ENCODE data around the gene CCDC89.

The CCDC89 gene

DNA sequence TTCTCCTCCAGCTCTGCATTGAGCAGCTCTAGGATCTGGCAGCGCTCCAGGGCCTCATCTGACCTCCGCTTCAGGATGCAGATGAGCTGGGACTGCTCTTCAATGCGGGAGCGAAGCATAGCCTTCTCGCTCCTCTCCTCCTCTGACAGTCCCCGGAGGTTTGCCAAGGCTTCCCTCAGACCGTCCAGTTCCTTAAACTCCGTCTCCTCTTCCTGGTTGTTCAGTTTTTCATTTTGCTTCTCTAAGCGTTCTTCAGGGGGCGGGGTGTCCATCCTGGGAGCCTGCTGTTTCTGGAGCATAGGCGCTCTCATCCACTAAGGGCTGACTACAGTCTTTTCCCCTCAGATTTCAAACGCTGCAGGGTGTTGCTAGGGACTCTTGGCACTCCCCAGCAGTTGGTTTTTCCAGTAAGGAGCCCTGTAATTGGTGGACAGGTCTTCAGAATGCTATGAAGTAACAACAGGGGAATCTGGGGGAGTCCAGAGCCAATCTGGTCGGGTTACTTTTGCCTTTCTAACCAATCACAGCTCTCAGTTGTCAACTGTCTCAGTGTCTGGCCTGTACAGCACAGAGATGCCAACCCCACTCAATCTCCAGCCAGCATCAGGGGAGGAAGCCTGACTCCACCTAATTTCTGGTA, at the start of gene CCDC89:
TSS of gene CCDC89 (minus strand) at position 376 of the 640 bp plus-strand sequence. CDS start at position 311, 65 bp downstream.
- no peak for TF ChIP-seq CTCF (IDR thresholded peaks at IDR 0.05)
- intact Hi-C loops (cut with DNase I; ENCODE audit: low total_unique reads): no loop called here
- Histone ChIP-seq H3K4me1 (peaks cover 0 to 25% (median 10%) of the 10 kb centered on the region in 4 donors), H3K36me3 (peaks cover 0 to 10% (median 0%) of the 10 kb centered on the region in 3 donors), H3K9me3 (no peaks in the 10 kb centered on the region), H3K27me3 (no peaks in the 10 kb centered on the region), H3K27ac (peak within 1 kb of the TSS; percentile 74 to 80), H3K4me3 (peak within 1 kb of the TSS; percentile 49 to 58)
- peak; percentile 79 to 91 for DNase-seq

- intact Hi-C loops (cut with DNase I; ENCODE audit: low total_unique reads): no loop called here
- TF ChIP-seq CTCF (IDR thresholded peaks at IDR 0.05): no peak
- Histone ChIP-seq H3K27ac (no peak overlapping the region), H3K9me3 (no peaks in the 10 kb centered on the region), H3K4me3 (no peak overlapping the region), H3K4me1 (peaks cover 0 to 16% (median 5%) of the 10 kb centered on the region in 4 donors), H3K27me3 (no peaks in the 10 kb centered on the region), H3K36me3 (peaks cover 5 to 17% (median 15%) of the 10 kb centered on the region in 3 donors)
- DNase-seq: no peak
These were observed 47.0 kb upstream of the CCDC89 start for GRCh38 chr11:85732965-85733364.

DNA sequence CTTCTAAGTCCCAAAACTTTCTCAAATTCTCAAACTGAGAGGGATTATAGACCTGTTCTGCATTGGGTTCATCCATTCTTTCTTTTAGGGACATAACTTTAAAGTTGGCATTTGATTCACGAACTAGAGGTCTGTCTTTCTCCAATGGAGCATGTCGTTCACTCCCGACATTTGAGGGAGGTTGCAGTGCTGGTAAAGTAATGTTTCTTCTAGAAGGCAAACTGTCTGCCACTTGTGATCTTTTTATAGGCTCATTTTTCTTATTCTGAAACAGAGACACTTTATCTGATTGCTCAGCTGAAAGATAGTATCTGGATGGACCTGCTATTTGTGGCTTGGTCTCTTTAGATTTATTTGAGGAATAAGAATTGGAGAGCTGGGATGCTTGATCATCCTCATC, 40.4 kb upstream of the CCDC89 start:
- no peak for TF ChIP-seq CTCF (IDR thresholded peaks at IDR 0.05)
- Histone ChIP-seq H3K4me1 (peaks cover 0 to 11% (median 0%) of the 10 kb centered on the region in 4 donors), H3K27ac (no peak overlapping the region)

DNA sequence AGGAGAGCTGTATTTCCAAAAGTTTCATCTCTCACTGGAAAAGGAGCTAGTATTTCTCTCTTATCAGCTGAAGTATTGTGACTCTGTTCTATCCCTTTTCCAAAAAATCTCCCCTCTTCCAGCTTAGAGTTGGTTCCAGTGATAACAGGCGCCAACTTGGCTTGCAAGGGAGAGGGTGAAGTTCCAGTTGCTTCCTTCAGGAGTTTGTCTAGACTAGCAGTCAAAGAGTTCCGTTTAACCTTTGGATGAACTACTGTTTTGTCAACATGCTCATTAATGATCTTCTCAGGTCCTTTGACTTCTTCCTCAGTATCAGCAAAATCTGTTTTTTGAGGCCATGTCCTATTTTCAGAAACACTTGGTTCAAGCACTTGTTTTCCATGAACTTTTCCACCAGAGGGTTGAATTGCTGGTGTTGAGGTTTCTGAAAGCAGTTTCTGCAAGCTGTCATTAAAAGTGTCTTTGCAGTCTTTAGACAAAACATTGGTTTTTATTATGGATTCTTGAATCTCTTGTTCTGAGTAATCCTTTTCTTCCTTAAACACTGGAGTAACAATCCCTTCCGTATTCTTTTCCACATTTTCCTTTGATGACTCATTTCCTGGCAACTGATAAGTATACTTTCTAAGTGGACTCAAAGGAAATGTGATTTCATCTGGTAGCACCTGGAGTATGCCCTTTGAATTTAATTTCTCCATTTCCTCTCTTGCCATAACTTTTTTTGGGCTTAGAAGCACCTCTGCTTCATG, 39.7 kb upstream of the CCDC89 start:
- TF ChIP-seq CTCF (IDR thresholded peaks at IDR 0.05): no peak
- H3K9me3 ChIP-seq: no peaks in the 10 kb centered on the region
- H3K4me1 ChIP-seq: peaks cover 0 to 11% (median 0%) of the 10 kb centered on the region in 4 donors
- H3K27me3 ChIP-seq: no peaks in the 10 kb centered on the region
- no peak overlapping the region for H3K27ac ChIP-seq
- no peak overlapping the region for H3K4me3 ChIP-seq
- peaks cover 0 to 6% (median 0%) of the 10 kb centered on the region in 3 donors for H3K36me3 ChIP-seq
- intact Hi-C loops (cut with DNase I; ENCODE audit: low total_unique reads): no loop called here
- no peak for DNase-seq

More for the DNA sequence above, 40.4 kb upstream of the CCDC89 start:
- Histone ChIP-seq H3K9me3 (no peaks in the 10 kb centered on the region), H3K27me3 (no peaks in the 10 kb centered on the region), H3K36me3 (peaks cover 0 to 6% (median 0%) of the 10 kb centered on the region in 3 donors), H3K4me3 (no peak overlapping the region)
- intact Hi-C loops (cut with DNase I; ENCODE audit: low total_unique reads): no loop called here
- DNase-seq: no peak

- Histone ChIP-seq H3K9me3 (no peaks in the 10 kb centered on the region), H3K27ac (no peak overlapping the region), H3K36me3 (peaks cover 0 to 6% (median 0%) of the 10 kb centered on the region in 3 donors), H3K27me3 (no peaks in the 10 kb centered on the region), H3K4me3 (no peak overlapping the region), H3K4me1 (peaks cover 0 to 11% (median 0%) of the 10 kb centered on the region in 4 donors)
- no peak for DNase-seq
- intact Hi-C loops (cut with DNase I; ENCODE audit: low total_unique reads): no loop called here
- TF ChIP-seq CTCF (IDR thresholded peaks at IDR 0.05): no peak
These were observed 38.9 kb upstream of the CCDC89 start for GRCh38 chr11:85724748-85725465.

Data from tibial artery (tissue), 4 donors.